HG03060 (cell line): ENCODE results near the gene TRIM25.
A peak's percentile ranks its signal among the peaks of the same experiment; 100 is the strongest.
"Not testable (repeated sequence)": the region's sequence is repeated elsewhere in the genome, so short reads cannot be mapped to it uniquely, and the experiment has no call there.

Experiments
- ATAC-seq: cut with Tn5 transposase; IDR thresholded peaks from one replicate; pipeline ENCODE4 v1.9.1; 2021; ENCODE audit warnings: low read depth, moderate number of reproducible peaks; ENCODE audit not compliant: unreplicated experiment

TRIM25 gene, protein sequence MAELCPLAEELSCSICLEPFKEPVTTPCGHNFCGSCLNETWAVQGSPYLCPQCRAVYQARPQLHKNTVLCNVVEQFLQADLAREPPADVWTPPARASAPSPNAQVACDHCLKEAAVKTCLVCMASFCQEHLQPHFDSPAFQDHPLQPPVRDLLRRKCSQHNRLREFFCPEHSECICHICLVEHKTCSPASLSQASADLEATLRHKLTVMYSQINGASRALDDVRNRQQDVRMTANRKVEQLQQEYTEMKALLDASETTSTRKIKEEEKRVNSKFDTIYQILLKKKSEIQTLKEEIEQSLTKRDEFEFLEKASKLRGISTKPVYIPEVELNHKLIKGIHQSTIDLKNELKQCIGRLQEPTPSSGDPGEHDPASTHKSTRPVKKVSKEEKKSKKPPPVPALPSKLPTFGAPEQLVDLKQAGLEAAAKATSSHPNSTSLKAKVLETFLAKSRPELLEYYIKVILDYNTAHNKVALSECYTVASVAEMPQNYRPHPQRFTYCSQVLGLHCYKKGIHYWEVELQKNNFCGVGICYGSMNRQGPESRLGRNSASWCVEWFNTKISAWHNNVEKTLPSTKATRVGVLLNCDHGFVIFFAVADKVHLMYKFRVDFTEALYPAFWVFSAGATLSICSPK

DNA sequence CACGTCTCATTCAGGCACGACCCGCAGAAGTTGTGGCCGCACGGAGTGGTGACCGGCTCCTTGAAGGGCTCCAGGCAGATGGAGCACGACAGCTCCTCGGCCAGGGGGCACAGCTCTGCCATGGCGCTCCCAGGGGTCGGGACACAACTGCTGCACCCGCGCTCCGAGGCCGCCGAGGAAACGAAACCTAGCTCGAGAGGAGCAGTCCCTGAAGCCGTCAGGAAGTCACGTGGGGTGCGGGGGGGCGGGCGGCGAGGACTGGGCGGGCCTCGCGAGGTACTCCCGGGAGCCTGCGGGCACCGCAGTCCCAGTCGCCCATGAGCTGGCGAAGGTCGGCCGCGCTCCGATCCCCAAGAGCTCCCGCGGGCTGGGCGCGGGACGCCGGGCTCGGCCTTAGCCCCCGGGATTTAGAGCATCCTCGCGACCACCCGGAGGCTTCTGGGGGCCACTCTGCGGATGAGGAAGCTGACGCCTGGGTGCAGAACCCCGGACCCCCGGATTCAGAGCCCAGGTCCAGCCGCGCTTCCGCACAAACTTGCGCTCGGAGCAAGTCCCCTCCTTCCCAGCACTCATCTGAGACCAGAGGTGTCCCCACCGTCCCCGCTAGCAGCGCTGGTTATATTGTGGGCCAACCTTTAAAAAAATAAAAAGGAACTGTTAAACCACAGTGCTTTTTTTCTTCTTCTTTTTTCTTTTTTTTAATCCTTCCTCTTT lies at the start of gene TRIM25:
TRIM25 (minus strand) TSS at position 183 of the 714 bp plus-strand sequence; CDS start at position 122, 61 bp downstream.
- ATAC-seq: peak; percentile 44

DNA sequence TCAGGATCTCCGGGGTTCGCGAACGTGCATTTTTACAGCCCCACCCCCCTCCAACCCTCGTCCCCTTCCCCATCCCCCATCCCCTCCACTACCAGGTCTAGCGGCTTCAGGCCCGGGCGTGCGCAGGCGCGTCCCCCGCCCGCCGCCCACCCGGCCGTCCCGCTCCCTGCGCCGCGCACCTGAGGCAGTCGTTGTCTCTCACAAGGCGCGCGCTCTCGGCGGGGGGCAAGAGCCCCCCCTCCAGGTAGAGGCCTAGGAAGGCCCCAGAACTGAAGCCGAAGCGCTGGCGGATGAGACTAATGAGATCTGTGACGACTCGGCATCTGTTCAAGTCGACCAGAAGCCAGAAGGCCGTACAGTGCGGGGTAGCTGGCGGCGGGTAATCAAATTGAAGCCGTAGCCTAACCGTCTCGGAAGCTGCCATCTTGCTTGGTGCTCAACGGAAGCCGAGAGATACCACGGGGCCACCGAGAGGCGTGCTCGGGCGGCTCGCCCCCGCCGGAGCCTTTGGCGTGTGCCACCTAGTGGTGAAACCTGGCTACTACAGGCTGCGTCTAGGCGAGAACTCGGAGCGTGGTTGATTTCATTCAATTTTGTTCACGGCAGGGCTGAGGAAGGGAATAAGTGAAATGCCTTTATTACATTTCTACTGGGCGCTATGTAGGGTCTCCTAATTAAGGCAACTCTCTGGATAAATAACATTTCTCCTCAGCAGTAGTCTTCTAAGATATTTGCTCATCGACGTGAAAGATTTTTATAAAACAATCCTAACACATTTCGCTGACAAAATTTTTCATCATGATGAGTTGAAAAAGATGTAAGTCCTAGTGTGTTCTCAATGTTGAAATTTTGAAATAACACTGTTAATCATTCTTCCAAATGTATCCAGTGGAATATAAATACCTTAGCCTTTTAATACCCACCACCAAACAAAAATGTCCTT lies 47.0 kb upstream of the TRIM25 start, which contains the start of gene COIL:
COIL (minus strand) TSS at position 455 of the 943 bp plus-strand sequence; CDS start at position 424, 31 bp downstream.
- peak; percentile 94 for ATAC-seq

DNA sequence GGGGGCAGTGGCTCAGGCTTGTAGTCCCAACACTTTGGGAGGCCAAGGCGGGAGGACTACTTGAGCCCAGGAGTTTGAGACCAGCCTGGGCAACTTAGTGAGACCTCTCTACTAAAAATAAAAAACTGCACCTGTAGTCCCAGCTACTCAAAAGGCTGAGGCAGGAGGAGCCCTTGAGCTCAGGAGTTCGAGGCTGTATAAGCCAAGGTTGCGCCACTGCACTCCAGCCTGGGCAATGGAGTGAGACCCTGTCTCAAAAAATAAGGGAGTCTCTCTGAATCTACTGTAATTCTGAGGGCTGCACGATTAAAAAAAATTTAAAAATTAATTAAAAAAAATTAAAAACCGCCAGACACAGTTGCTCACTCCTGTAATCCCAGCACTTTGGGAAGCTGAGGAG lies 43.1 kb upstream of the TRIM25 start:
- ATAC-seq: no peak

DNA sequence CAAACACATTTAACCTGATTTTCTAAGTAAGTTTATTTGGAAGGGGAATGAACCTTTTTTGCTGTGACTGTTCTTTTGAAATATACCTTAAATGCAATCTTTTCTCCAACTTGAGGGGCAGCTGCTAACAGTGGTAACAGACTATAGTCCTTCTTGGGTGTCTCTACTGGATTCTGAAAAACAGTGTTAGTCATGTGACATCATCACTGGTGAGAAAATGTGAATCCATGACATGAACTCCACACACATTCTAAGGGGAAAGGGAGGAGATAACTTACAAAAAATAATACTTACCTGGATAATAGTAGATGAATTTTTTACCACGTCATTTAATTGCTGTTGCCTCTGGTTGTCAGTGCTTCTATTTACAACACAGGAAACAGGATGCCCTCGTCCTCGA lies 35.7 kb upstream of the TRIM25 start:
- ATAC-seq: no peak

DNA sequence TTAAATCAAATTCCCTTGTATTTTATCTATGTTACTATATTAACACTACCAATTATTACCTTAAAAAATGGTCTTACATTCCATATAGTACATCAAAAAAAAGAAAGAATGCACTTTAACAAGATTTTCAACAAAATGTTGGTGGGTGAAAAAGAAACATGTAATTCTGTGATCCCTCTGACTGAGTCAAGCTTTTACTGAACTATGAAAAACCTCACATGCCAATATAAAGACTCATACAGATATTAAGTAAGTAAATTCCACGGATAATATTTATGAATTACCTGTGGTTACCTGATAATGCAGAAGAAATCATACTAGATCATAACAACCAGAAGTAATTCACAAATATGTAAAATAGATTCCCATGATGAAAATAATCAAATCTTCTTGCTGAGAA lies 34.6 kb upstream of the TRIM25 start:
- ATAC-seq: no peak

DNA sequence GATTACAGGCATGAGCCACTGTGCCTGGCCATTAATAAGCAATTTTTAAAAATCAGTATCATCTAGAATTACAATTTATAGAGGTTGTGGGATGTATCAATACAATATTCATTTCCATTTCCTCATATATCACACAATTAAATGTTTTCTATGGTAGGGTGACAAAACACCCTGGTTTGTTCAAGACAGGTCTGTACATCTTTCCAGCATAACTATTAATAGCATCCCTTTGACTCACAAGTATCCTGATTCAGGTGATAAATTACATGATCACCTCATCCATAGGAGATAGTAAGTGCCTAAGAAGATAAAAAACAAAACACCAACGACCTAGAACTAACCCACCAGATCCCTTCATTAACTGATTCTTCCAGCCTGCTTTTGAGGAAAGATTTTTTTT lies 33.9 kb upstream of the TRIM25 start:
- no peak for ATAC-seq

DNA sequence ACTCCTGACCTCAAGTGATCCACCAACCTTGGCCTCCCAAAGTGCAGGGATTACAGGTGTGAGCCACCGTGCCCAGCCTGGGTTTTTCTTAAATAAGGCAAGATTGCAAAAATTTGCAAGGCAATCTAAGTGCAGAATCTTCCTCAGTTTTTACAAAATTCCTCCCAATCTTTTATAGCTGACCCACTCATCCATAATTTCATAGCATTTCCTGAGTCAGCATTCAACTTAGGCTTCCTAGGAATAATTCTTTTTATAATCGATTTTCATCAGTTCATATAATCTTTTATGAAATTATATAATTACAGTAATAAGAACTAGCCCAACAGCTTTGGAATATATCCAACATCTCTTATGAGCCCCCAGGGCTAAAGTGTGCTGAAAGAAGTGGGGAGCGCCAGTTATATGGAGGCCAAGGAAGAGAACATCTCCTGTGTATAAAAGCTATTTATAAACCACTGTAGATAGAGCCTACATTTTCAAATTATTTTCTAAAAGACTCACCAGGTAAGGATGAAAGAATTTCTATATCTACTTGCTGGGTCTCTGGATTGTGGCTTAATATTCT lies 32.2 kb upstream of the TRIM25 start:
- ATAC-seq: no peak

DNA sequence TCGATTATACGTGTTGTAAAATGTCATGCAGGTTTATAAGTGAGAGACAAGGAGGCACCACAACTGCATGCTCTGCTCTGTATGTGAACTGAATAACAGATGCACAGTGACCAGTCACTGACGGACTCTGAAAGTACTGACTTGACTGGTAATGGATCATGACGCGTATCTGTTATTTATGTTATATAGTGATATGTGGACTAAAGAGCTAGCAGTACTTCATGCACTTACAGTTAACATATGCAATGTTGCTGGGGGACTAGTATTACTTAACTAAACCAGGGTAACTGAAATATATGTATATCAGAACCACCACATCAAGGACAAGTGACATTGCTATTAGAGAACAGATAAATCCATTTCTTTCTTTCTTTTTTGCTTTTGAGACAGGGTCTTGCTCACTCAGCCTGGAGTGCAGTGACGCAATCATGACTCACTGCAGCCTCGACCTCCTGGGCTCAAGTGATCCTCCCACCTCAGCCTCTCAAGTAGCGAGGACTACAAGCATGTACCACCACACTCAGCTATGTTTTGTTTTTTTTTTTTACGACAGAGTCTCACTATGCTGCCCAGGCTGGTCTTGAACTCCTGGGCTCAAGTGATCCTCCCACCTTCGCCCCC lies 29.8 kb upstream of the TRIM25 start:
- ATAC-seq: no peak

DNA sequence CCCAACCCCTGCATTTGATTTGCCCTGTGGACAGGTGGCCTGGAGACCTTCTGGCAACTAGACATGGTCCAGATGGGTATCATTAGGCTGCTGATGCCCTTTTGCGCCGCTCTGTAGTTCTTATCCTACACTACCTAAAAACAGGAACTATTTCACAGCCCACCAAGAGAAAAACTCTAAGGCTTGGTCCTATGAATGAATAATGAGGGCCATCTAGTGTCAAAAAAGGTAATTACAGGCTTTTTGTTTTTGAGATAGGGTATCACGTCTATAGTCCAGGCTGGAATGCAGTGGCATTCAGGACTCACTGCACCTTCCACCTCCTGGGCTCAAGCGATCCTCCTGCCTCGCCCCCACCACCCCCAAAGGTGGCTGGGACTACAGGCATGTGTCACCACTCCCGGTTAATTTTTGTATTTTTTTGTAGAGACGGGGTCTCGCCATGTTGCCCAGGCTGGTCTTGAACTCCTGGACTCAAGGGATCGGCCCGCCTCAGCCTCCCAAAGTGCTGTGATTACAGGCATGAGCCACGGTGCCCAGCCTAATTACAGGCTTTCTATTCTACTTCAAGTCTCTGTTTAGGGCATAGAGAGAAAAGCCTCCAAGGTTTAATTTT lies 26.1 kb upstream of the TRIM25 start:
- no peak for ATAC-seq

DNA sequence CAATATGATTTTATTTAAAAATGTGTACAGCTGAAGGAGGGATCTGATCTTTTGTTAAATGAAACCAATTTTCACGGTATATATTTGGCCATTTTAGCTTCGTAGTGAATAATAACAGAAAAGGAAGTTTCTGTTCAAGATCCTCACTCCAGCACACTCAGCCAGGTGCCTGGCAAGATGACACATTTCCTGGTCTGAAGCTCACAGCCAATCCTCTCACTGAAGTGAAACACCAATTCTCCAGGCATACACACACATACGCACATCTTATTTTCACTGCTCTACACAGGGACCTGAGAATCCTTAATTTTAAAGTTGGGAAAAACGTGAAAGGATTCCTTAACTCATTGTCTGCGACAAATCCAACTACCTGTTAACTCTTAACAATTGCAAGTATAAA lies 24.4 kb upstream of the TRIM25 start:
- ATAC-seq: not testable (repeated sequence)

DNA sequence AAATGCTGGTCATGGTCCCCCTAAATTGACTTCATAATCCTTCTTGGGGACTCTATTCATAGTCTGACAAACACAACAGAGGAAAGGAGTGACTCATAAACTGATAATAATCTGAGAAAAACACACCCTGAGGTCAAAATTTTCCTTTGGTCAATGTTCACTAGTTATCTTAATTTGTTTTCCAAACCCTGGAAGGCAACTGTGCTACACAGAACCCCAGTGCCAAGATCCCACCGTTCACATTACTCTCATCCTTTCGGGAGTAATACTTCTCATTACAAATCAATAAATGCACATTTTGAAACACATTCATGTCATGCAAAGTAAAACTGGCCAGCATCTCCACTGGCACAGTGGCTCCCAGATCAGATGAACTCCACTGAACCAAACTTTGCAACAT lies 23.8 kb upstream of the TRIM25 start:
- no peak for ATAC-seq

DNA sequence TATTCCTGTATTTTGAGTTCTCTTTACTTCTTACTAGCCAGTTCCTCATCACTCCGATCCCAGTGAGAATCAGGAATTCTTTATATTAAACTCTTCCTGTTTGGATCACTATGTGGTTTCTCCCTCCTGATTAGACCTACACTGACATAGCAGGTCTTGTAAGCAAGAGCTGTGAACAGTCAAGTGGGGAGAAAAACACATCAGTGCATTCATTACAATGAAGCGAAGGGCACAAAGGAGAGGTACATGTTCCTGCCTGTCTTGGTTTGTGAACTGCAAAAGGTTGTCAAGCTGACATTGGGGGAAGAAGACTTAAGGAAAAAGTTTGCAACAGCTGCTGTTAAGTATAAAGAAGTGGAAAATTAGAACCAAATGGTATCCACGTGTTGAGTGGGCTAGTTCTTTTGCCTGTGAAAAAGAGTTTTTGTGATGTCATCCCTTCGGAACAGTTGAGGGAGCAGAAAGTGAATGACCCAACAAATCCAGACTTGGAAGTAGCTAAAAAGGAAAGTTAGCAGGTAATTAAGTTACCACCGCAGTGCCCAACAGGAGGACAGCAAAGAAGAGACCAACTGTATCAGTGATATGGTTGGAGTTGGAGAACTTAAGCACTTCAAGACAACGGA lies 23.0 kb upstream of the TRIM25 start:
- no peak for ATAC-seq

DNA sequence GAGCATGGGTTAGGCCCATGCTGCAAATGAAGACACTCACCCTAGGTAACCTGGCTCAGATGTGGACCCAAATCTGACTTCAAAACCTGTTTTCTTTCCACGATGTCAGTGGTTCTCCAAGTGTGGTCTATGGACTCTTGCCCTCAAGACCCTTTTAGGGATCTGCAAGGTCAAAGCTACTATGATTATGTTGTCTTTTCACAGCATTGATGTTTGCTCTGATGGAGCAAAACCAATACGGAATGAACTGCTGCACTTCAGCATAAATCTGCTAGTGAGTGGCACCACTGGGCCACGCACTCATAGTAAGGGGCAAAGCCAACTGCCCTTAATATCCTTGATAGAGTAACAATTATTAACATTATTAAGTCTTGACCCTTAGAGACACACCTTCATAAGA lies 21.6 kb upstream of the TRIM25 start:
- no peak for ATAC-seq

DNA sequence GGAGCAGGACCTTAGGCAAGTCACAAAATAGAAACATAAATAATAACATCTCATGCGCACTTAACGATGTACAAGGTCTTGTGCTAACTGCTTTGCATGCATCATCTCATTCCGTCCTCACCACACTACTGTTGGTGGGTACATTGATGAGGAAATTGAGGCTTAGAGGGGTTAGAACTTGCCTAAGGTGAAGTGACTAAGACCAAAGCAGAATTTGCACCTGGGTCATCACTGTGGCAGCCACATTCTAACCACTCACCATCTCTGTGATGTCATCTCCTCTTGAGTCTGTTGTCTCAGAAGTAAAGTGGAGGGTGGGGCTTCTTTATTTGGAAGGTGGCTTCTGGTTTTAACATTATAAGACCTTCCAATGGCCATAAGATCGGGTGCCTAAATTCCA lies 20.4 kb upstream of the TRIM25 start:
- ATAC-seq: no peak

DNA sequence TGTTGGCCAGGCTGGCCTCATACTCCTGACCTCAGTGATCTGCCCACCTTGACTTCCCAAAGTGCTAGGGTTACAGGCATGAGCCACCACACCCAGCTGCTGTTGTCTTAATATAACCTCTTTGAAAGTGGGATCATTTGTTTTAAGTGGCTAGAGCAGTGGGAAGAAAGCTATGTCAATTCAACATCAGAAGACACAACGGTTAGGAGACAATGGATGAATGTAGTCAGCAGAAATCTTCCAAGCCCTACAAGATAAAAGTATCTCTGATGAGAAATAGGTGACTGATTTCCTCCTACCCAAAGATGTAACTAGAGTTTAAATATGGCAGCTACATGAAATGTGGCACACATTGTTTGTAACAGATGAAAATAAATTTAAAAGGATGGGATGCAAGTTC lies 20.0 kb upstream of the TRIM25 start:
- no peak for ATAC-seq

DNA sequence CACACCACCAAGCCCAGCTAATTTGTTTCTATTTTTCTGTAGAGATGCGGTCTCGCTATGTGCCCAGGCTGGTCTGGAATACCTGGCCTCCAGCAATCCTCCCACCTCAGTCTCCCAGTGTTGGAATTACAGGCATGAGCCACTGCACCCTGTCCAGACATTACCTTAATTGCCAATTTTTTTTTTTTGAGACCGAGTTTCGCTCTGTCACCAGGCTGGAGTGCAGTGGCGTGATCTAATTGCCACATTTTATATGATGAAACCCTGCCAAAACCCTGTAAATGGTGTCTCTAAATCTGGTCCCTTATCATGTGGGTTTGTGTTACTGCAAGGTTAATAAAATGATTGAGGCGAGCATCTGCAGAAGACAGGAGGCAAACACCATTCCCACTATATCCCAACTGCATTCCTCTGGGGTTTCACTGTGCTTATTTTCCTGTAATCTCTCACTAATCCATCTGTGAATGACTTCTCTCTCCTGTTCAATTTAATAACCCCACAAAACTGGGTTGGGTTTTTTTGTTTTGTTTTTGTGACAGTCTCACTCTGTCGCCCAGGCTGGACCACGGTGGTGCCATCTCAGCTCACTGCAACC lies 19.4 kb upstream of the TRIM25 start:
- ATAC-seq: no peak

DNA sequence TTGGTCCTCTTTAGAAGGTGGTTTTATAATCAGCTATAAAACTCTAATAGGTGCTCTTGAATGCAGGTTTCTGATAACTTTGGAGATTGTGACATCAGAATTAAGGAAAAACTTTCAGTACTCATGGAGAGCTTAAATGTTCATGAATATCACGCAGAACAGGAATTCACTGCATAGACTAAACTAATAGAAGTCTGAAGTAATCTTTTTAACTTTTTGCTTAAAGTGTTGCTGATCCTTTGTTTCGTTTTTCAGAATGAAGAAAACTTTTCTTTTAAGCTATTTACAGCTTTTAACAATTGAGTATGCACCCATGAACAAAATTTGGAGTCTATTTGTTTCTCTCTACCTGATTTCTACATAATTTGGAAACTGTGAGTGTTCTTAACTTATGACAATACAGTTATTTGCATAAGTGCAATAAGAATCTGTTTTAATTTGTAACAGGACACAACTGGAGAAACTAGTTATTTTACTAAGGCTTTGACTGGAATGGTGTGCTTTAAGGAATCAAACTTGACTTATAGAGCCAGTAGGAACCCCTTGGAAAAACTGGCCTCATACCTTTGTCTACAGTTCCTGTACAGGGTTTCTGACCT lies 17.0 kb upstream of the TRIM25 start:
- no peak for ATAC-seq
